Renal cortex interstitium (tissue), 11 donors: ENCODE measurements around the gene GNE. TPM values are rescaled to one million over a fixed set of nuclear protein-coding genes. Genes with fewer than 3 reads are reported as not detected.

Source experiments
- DNase-seq, 11 donors: peaks; one replicate each; pipeline ENCODE4 v3.0.0-alpha.2; 2013; ENCODE audit warnings: low read depth in 9 of 11, low spot score in 4 of 11; ENCODE audit errors: extremely low read depth in 1 of 11
- polyA plus RNA-seq, 3 donors: library from polyadenylated mRNA; unstranded; fragments of 120-200 nt; gene quantifications; one replicate each; pipeline ENCODE4 v1.2.1, GENCODE V29; 2013; ENCODE audit not compliant: insufficient read length in 3 of 3

Gene GNE
- polyA plus RNA-seq, 3 donors = 16.7 to 19.5 (median 18.7) TPM

DNA sequence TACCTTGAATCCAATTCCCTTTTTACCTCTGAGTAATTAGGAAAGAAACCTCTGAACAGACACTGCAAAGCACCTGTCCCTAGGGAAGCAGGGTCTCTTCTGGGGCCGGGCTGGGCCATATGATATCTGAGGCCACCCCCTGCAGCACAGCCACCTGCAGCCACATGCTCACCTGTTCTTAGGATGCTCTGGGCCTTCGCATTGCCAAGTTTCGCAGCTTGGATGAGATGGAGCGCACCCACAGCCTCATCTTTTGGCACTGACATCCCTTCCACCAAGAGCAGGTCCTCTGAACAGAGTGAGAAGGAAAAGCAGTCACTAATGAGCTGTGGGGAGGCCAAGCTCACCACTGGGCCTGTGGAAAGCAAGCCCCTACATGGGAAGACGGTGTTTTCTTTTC is 40.2 kb downstream of the GNE start:
- no peak for DNase-seq

DNA sequence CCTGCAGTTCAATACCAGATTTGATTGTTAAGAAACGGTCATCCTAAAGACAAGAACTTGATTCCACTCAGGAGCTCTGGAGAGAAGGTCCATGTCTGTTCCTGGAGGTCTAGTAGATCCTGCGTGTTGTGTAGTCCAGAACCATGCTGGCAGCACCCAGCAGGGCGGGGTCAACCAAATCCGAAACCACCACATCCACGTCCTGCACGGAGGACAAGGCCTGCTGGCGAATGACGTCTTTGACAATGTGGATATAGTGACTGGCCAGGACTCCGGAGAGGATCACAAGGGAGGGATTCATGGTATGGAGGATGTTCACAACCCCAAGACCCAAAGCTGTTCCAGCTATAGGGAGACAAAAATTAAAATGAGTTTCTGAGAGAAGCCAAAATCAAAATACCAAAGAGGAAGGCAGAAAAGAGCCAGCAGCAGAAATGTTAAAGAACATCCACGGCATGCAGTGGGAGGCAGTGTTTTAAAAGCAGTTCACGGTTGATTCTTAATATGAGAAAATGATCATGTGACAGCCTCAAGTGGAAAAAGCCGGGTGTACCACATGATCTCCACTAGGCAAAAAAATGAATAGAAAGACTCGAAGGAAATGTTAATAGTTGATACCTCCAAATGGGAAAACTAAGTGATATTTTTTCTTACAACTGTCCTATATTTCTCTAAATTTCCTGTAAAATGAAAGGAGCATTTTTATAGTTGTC is 40.8 kb downstream of the GNE start:
- no peak for DNase-seq

DNA sequence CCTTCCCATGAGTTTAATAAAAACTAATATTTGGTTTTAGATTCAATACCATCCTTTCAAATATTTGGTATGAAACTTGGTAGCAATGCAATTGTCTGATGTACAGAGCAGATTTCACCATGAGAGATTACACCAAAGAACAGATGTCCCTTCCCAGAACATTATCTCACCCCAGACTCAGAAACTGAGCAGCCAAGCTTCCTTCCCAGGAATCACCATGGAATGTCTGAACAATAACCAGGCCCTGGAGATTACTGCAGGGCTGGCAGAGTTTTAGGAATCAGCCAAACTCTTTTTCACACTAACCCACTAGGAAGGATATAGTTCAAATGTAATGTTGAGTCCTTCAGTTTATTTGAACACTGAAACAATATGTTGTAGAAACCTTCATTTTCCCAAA is 43.7 kb downstream of the GNE start:
- DNase-seq = no peak

DNA sequence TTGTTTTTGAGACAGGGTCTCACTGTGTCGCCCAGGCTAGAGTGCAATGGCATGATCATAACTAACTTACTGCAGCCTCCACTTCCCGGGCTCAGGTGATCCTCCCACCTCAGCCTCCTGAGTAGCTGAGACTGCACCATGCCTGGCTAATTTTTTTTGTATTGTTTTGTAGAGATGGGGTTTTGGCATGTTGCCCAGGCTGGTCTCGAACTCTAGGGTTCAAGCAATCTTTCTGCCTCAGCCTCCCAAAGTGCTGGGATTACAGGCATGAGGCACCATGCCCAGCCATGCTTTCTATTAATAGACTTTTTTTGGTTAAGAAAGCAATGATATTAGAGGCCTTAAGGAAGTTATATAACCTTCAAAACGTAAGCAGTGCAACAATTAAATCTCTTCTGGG is 44.3 kb downstream of the GNE start:
- no peak for DNase-seq

DNA sequence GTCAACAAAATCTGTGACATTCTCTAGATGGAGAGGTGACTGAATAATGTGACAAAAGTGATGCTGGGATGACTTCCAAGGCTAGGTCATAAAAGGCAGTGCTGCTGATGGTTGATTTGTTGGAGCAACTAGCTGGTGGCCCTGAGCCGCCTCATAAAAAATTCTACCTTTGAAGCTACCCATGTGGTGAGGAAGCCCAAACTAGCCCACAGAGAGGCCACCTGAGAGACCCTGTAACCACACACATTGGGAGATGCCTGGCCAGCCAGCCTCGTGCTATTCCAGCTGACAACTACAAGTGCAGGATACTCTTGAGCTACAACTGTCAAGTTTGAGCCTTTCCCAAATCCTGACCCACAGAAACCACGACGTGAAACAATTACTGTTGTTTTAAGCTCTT is 44.9 kb downstream of the GNE start:
- DNase-seq = no peak

DNA sequence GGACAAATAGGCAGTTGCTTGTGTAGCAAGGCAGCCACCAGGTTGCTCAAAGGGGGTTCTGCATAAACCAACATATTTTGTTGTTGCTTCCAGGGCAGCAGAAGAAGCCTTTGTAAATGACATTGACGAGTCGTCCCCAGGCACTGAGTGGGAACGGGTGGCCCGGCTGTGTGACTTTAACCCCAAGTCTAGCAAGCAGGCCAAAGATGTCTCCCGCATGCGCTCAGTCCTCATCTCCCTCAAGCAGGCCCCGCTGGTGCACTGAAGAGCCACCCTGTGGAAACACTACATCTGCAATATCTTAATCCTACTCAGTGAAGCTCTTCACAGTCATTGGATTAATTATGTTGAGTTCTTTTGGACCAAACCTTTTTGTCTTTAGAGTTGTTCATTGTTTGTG is 46.7 kb downstream of the GNE start:
- DNase-seq = no peak

DNA sequence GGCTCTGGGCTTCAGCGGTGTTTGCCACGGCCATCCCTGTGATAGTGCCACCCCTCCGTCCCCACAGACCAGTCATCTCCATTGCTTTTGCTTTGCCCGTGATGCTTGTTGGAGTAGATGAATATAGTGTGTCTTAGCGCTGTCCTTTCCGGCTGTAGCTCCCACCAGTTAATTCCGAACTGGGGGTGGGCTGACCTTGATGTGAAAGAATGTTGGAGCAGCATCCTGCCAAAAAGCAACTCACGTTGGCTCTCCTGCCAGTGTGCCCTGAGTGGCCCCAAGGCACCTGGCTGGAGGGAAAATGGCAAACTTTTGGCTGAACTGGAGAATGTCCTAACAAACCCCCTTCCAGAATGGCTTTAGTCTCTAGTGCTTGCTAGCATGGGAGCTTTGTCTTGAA is 47.5 kb downstream of the GNE start:
- DNase-seq = no peak

DNA sequence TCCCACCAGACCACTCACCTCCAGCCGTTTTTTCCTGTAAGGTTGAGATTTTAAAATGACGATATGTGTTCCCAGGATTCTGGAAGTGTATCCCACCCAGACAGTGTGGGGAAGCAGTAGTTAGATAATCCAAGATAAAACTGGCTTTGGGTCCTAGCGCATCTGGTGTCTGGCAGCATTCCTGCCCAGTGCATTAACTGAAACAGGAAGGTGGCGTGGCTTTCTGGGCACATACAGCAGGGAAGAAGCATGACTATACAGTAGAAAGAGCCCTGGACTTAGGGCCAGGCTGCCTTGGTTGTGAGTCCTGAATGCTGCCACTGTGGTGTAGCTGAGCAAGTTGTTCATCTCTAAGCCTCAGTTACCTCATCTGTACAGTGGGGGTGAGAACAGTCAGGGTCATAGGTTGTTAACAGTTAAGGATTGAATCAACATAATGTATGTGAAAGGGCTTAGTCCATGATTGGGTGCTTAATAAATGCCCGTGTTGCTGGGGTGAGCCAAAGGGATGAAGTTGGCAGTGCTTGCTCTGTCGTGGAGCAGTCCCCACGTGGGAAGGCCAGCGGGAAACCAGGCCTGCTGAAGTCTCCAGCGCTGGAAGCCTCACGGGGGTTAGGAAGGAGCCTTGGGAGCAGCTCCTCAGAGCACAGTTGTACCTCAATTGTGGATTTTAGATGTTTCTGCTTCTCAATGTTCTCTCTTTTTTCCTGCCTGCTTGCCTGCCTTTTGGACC is 49.6 kb downstream of the GNE start:
- no peak for DNase-seq

DNA sequence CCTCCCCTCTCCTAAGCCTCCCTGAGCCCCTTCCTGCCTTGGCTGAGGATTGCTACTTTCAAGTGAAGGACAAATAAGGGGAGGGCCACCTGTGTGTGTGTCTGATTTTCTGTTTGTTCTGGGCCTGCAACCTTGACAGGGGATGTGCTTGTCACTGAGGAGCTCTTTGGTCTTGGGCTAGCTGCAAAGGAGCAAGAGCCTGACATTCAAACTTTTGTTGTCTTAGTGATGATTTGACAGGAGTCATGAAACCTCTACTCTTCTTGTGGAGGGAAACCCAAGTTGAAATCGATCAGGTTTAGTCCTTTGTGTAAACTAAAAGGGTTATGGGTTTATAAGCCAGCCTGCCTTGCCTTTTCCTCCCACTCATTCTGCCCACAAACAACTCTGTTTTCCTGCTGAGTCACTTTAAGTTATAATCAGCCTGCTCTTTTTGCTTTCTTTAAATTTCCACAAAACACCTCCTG is 50.7 kb downstream of the GNE start:
- no peak for DNase-seq

DNA sequence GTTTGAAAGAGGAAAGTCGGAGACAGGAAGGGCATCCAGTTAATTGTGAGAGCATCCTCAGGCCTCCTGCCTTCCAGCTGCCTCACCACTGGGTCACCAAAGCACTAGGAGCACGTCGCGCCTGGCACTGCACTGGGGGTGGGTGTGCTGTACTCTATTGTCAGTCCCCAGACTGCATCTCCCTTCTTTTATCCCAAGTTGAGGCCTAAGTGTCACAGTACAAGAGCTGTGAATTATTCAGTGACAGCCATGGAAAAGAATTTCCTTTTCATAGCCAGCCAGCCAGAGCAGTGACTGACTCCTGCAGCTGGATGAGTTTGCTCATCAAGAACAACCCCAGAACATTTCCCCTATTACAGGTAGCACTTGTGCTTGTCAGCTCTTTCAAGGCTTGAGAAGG is 51.2 kb downstream of the GNE start:
- DNase-seq = no peak

DNA sequence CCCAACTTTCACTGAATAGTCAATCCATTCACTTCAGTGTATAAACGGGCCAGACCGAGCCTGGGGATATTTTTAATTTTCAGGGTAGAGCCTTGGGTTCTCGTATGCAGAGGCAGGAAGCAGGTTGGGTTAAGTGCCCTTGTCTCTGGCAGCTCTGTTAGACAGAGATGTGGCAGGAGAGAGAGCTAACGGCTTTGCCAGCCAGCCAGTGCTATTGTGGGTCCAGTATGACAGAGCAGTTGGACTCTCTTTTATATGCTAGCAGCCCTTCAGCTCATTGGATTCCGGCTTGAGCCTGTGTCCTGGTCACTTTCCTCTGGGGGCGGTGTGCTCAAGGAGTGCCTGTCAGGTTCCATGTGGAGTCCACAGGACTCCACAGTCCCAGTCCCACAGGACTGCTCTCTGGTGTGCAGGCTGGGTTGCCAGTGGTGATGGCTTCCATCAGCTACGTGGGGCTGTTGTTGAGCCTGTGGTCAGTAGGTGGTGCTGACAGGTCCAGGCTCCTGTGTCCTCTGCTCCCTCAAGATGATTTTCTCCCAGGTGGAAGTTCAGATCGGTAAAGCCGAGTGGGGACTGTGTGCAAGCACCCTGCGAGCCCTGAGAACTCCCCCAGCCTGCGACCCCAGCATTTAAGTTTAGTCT is 53.2 kb downstream of the GNE start:
- DNase-seq = no peak

DNA sequence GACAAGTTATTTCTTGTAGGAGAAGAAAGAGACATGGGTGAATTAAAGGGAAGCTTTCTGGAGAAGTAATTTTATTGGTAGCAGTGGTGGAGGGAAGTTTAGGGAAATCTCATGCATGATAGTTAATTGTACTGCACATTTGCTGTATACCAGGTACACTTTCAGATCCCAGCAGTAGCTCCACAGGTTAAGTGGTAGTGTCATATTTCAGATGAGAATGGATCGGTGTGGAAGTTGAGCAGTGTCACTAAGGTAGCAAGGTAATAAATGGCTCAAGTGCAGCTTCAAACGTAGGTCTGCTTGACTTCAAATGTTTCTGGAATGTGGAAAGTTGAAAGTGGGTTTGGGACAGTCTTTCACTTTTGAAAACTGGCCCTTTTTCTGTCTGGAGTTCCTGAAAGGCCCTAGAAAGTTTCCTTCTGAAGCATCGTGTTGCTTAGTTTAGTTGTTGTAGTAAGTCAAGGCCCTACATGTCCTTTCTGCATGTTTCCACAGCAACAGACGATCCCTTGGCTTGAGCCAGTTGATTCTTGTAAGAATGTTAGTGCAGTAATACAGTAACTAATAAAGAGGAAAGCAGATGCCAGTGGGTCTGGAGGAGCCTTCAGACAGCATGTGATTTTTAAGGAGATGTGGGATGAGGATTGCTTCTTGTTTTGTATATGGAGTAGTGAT is 63.8 kb downstream of the GNE start:
- DNase-seq = peak in 1 of 11 donors; percentile 31

DNA sequence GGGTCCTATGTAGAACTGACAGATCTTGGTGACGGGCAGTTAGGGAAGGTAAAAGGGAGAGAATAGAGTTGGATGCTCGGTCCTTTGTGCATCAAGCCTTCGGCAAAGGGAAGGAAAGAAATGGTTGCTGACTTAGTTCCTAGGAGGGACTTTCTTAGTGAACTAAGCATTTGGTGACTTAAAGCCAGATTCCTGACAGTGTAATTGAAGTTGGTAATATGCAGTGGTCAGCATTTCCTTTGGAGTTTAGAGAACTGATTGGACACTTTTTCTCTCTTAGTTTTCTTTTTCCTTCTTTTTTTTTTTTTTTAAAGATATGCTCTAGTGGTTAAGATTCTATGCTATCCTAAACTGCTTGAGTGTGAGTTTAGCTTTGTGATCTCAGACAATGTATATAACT is 65.2 kb downstream of the GNE start:
- DNase-seq = no peak

DNA sequence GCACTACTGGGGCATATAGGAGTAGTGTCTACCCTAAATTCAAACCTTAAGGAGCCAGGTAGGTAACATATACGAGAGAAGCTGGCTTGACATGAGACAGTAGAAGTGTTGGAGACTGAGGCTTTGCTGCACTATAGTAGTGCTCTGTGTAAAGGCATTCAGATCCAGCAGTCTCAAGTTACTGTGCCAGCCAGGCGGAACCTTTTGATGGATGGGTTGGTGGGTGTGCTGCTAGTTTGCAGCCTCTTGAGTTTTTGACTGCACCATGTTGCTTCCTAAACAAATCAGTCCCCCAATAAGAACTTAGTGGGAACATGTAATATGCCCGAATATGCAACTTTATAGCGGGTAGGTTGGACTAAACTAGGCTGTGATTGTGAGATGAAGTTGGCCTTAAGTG is 66.1 kb downstream of the GNE start:
- peak in 1 of 11 donors; percentile 45 for DNase-seq

DNA sequence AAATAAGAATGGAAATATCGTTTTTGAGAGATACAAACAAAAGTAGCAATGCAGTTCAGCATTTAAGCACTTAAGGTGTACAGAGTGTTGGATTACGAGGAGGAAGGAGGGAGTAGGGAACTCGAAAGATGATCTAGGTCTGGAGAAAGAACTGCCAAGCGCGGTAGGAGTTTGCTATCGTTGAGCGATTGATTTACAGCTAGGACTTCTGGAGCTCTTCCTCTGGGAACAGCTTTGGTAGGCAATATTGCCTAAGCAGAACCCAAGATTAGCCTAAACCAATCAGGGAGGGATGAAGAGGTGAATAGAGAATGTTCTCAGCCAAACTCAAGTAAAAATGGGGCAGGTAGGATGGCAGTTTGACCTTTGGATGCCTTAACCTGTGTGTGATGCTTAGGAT is 66.6 kb downstream of the GNE start:
- DNase-seq = peak in 1 of 11 donors; percentile 7

DNA sequence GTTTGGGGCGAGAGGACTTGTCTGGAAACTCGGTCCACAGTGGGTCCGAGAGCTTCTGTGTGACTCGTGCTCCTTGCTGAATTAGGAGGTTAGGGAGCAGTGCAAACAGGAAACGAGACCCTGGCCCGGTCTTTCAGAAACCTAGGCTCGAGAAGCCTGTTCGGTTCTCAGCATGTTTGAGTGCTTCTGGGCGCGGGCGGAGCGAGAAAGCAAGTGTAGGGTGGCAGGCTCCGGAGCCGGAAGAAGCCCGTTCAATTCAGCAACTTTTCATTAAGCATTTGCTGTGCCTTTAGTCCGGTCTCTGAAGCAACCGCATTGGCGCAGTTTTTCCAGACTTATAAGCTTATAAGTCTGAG is 67.0 kb downstream of the GNE start:
- DNase-seq = peak in 1 of 11 donors; percentile 5

DNA sequence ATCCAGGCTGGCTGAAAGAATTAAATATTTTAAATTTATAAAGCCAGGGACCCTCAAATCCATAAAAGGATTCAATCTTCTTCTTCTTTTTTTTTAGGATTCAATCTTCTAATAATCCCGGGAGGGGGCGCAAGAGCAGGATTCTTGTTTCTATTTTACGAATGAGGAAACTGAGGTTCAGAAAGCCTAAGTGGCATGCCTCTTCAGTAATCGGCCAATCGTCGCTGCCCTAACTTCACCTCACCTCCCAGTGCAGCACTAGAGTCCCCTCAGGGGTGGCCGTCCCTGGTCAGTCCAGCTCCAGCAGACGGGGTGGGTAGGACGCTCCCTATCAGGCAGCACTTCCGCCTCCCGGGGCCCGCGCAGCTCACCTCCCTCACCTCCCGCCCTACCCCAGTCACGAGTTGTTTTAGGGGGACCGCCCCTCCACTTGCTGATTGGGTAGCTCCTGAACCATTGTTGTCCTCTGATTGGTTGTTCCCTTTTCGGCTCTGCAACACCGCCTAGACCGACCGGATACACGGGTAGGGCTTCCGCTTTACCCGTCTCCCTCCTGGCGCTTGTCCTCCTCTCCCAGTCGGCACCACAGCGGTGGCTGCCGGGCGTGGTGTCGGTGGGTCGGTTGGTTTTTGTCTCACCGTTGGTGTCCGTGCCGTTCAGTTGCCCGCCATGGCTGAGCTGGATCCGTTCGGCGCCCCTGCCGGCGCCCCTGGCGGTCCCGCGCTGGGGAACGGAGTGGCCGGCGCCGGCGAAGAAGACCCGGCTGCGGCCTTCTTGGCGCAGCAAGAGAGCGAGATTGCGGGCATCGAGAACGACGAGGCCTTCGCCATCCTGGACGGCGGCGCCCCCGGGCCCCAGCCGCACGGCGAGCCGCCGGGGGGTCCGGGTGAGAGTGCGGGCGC is 67.6 kb downstream of the GNE start, which contains the start of gene CLTA:
Gene CLTA, plus strand, starts transcription at position 534 of the 902 bp plus-strand sequence. Its CDS starts 136 bp downstream, at position 670.
- peak; percentile 90 to 99 (median 95) for DNase-seq

DNA sequence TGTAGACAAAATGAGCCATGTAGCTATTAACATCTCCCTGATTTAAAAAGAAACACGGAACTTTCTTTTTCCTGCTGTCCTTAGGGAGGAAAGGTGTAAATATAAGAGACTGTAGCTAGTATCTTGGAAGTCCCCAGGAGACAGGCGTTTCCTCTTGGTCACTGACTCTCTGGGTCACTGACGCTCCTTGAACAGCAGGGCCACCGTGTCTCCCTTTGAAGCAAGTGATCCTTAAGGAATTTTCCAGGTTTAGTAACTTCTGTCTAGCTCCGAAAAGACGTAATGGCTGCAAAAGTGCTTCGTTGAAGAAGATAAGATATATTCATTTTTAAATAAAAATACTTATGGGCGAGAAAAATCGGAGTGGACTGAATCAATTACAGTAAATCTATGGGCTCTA is 68.3 kb downstream of the GNE start:
- DNase-seq = peak in 1 of 11 donors; percentile 7

DNA sequence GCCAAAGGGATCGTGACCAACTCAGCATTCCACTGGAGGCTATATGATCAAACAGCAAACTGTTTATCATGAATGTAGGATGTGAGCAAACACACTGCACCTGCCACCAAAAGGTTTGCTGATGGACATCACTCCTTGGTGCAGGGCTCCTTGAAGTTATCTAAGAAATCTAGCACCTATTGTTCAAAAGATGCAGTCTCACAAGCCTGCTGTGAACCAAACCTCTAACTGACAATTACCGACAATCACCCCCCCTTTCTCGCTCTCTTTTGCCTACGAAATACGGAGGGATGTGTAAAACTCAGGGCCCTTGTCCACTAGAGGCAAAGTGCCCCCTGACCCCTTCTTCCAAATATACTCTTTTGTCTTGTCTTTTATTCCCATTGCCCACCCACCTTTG is 70.0 kb downstream of the GNE start:
- DNase-seq = no peak
